Activated effector memory CD4-positive, alpha-beta T cell treated with Interleukin-2 at 50 U/mL for 16 hours (primary cell): Measurements from ENCODE around the gene TMEM35A.
A peak's percentile ranks its signal among the peaks of the same experiment; 100 is the strongest.
"Not testable (repeated sequence)": the region's sequence is repeated elsewhere in the genome, so short reads cannot be mapped to it uniquely, and the experiment has no call there.

Experiments
- DNase-seq: peaks from one replicate; pipeline ENCODE4 v3.0.0-alpha.2; 2020

TMEM35A gene, protein sequence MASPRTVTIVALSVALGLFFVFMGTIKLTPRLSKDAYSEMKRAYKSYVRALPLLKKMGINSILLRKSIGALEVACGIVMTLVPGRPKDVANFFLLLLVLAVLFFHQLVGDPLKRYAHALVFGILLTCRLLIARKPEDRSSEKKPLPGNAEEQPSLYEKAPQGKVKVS

GRCh38 chrX:101078716-101079598 lies at the start of gene TMEM35A:
Gene TMEM35A (plus strand): TSS chrX:101078879. CDS start chrX:101079003, 124 bp downstream.
- DNase-seq, result no peak

DNA sequence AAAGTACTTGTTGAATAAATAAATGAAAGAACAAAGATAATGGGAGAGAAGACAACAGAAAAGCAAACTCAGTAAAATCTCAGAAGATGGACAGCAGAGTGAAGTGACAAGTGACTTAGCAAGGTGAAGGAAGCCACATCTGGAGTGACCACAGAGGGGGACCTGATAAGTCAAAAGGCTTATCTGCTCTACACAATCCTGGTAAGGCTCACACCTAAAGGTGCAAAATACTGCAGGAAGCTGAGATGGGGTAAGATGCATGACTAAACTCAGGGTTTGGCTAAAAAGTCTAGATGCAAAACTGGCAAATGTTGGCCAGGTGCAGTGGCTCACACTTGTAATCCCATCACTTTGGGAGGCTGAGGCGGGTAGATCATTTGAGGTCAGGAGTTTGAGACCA lies 49.0 kb upstream of the TMEM35A start:
- no peak for DNase-seq

DNA sequence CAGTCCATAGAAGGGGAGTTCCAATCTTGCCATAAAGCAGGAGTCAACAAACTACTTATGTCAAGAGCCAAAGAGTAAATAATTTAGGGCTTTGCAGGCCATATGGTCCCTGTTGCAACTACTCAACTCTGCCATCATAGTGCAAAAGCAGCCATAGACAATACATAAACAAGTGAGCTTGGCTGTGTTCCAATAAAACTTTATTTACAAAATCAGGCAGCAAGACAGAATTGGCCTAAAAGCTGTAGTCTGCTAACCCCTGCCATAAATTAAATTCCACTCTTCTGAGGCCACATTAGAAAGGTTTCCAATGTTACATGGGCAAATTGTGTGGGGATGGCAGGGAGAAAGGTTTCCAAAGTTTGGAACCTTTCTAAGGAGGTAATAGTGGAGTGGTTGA lies 41.4 kb upstream of the TMEM35A start:
- no peak for DNase-seq

DNA sequence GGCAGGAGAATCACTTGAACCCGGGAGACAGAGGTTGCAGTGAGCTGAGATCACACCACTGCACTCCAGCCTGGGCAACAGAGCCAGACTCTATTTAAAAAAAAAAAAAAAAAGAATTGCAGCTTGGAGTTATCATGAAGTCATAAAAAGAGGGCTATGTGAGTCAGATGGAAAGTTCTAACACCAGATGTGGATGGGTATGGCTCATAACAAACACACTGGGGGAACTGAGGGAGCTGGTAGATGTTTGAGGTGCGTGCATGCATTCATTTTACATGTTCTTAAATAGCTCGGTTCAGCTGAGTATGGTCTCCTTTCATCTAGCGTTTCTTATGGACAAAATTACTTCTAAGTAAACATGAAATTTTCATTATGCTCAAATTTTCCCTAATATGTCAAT lies 38.5 kb upstream of the TMEM35A start:
- DNase-seq, result no peak

DNA sequence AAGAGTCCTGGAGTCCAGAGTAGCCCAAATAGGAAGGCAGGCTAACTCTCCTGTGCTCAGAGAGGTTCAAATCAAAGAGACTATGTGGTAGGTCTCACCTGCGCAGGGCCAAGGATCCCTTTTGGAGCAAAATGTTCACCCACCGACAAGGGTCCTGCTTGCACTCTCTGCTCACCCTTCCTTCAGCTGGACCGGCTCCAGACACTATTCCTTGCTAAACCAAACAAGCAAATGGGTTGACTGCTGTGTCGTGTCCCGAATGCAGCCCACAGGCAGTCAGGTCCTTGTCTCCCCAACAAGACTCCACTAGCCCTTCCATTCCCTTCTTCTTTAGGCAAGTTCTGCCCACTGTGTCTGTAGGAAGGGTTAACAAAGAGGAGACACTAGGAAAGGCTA lies 27.5 kb upstream of the TMEM35A start:
- DNase-seq, result no peak

DNA sequence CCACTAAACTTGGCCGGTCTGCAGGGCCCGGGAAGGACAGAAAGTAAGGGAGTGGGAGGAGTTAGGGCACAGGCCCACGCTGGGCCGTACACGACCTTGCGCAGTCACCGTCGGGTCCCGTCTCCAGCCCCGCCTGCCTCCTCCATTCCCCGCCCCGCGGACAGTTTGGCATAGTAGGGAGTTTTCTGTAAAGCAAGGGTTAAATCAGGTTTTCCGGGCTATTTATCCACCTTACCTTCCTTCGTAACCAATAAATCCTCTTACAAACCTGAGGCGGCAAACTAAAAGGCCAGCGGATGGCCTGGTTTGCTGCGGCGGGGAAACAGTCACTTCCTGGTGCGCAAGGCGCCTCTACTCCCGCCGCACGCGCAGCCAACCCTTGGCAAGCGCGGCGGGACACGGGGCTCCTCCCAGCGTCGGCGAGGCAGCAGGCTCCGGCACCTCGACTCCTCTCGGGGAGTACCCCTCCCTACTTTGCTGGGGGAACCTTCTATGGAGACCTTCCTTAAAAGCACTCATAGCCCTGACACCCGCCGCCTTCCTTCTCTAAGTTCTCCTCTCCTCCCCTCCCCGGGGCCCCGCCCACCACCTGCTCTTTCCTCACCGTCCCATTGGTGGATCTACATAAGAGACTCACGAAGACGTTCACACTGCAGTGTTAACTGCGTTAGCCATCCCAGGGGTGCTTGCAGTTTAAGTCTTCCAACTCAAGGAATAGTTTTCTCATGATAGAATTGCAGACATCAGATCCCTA lies 27.0 kb upstream of the TMEM35A start, which contains the start of gene TRMT2B:
TSS of gene TRMT2B (minus strand) at position 563 of the 754 bp plus-strand sequence. CDS start 9,822 bp downstream, outside the sequence.
- peak; percentile 73 for DNase-seq

- not testable (repeated sequence) for DNase-seq
Measured at GRCh38 chrX:101056551-101056950, 22.1 kb upstream of the TMEM35A start.

DNA sequence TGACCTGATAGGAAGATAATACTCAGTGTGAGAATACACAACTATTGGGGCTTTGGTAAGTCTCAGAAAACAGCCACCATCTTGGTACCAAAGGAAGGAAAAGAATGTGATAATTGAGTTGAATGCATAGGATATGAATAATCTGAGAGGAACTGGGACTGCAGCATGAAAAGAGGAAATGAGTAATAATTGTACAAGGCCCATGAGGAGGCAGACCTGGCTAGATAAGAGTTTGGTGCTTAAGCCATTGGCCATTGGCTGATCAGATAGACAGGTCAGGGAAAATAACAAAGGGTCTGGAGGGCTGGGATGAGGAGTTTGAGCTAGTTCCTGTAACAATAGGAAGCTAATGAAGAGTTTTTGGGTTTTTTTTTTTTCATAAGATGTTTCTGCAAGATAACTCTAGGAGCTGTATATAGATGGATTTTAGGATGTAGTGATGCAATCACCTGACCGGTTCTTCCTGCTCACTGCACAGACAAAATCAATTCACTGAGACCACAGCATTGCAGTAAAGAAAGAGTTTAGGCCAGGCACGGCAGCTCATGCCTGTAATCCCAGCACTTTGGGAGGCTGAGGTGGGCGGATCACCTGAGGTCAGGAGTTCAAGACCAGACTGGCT lies 21.5 kb upstream of the TMEM35A start:
- no peak for DNase-seq

- no peak for DNase-seq
Measured at GRCh38 chrX:101062176-101062575, 16.5 kb upstream of the TMEM35A start.

GRCh38 chrX:101071582-101071981 lies 7.1 kb upstream of the TMEM35A start:
- no peak for DNase-seq

- no peak for DNase-seq
Measured at GRCh38 chrX:101079736-101080270, 1.1 kb downstream of the TMEM35A start.

- no peak for DNase-seq
Measured at GRCh38 chrX:101080326-101081124, 1.8 kb downstream of the TMEM35A start.

DNA sequence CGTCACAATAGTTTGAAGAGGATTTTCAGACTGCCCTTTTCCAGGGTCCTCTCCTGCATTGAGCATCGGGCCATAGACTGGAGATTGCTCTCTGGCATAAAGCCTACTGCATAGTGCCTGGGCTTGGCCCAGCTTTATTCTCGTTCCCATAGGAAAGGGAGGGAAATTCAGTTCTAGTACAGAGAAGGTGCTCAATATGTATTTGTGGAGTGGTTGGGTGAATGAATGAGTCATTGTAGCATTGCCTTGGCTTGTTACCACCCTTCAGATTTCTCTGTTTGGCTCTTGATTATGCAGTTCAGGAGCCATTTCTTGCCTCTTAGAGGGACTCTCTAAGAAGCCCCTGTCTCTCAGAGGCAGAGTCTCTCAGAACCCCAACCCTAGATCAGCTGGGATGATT lies 2.6 kb downstream of the TMEM35A start:
- no peak for DNase-seq

GRCh38 chrX:101091817-101092216 lies 13.1 kb downstream of the TMEM35A start:
- no peak for DNase-seq

GRCh38 chrX:101097546-101098453 lies 19.1 kb downstream of the TMEM35A start, which contains the start of gene CENPI:
Gene CENPI (plus strand): TSS chrX:101098204. CDS start chrX:101101071, 2,867 bp downstream.
- peak; percentile 90 for DNase-seq

- DNase-seq, result no peak
Measured at GRCh38 chrX:101108284-101108683, 29.6 kb downstream of the TMEM35A start.

- DNase-seq, result no peak
Measured at GRCh38 chrX:101117701-101118100, 39.0 kb downstream of the TMEM35A start.

GRCh38 chrX:101136235-101136634 lies 57.6 kb downstream of the TMEM35A start:
- no peak for DNase-seq
